CMK (cell line): Measurements from ENCODE around the gene PRKX.
"Not testable (repeated sequence)": the region's sequence is repeated elsewhere in the genome, so short reads cannot be mapped to it uniquely, and the experiment has no call there.

Source experiments
- DNase-seq: peaks from one replicate; pipeline ENCODE4 v3.0.0-alpha.2; 2010; ENCODE audit warnings: low read depth

Gene PRKX

GRCh38 chrX:3713225-3713936, at the start of gene PRKX:
TSS of gene PRKX (minus strand) at chrX:3713649. CDS start at chrX:3713253, 396 bp downstream.
- peak; percentile 14 for DNase-seq

GRCh38 chrX:3763111-3763510, 49.7 kb upstream of the PRKX start:
- DNase-seq: no peak

GRCh38 chrX:3757510-3758025, 44.1 kb upstream of the PRKX start:
- DNase-seq: no peak

GRCh38 chrX:3748052-3748559, 34.7 kb upstream of the PRKX start:
- no peak for DNase-seq

DNA sequence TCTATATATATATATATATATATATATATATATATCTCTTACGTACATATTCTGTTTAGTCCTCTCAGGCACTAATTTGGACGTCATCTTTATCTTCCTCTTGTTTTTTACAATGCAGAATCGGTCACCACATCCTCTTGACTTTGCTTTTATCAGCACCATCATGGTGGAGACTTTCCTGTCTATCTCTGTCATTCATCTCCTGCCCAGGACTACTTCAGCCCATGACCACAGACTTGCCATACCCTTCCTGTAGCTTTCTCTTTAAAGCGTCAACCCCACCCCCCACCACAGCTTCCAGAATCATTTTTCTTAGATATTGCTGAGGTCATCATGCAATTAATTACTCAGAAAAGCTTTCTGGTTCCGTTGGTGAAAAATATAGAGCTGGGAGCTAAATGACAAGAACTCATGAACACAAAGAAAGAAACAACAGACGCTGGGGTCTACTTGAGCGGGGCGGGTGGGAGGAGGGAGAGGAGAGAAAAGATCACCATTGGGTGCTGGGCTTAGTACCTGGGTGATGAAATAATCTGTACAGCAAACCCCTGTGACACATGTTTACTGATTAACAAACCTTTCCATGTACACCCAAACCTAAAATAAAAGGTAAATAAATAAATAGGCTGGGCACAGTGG, 30.5 kb upstream of the PRKX start:
- DNase-seq: peak; percentile 64

DNA sequence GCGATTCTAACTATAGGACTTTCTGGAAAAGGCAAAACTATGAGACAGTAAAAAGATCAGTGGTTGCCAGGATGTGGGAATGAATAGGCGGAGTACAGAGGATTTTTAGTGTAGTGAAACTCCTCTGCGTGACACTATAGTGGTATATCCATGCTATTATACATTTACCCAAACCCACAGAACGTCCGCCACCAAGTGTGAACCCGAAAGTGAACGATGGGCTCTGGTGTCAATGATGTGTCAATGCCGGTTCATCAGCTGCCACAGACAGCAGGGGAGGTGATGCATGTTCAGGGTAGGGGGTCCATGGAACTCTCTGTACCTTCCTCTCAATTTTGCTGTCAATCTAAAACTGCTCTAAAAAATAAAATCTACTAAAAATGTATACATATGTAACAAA, 27.5 kb upstream of the PRKX start:
- DNase-seq: not testable (repeated sequence)

- no peak for DNase-seq
These were observed 25.1 kb upstream of the PRKX start for GRCh38 chrX:3738509-3738908.

DNA sequence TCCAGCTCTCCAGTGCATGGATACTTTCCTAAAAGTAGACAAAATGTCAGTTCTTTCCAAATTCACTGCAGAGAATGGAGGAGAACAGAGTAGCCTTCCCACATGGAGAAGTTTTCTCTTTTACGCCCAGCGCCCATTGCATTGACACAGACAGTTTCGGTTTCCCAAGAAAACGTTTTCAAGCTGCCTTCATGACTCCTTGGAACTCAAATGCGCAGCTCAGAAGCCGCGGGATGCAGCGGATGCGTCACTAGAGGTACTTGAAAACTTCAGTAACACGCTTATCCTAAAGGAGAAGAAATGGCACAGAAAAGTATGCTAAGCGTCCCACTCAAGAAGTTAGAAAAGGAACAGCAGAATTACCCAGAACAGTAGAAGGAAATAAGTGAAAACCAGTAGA, 23.1 kb upstream of the PRKX start:
- not testable (repeated sequence) for DNase-seq

- not testable (repeated sequence) for DNase-seq
These were observed 22.4 kb upstream of the PRKX start for GRCh38 chrX:3735891-3736290.

GRCh38 chrX:3734456-3734855, 21.0 kb upstream of the PRKX start:
- DNase-seq: not testable (repeated sequence)

DNA sequence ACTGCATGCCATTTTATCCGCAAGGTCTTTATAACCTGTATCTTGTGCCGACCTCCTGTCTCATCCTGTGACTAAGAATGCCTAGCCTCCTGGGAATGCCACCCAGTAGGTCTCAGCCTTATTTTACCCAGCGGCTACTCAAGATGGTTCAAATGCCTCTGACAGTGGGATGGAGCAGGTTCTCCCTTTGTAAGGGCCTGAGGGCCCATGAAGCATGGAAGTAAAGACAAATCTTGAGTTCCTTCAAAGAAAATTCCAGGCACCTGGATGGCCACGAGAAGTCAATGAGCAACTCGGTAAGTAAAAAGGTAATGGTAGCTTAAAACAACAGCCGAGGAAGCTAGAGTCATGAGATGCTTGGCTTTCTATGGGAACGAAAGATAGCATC, 19.6 kb upstream of the PRKX start:
- DNase-seq: no peak

GRCh38 chrX:3732326-3733042, 19.0 kb upstream of the PRKX start:
- DNase-seq: not testable (repeated sequence)

DNA sequence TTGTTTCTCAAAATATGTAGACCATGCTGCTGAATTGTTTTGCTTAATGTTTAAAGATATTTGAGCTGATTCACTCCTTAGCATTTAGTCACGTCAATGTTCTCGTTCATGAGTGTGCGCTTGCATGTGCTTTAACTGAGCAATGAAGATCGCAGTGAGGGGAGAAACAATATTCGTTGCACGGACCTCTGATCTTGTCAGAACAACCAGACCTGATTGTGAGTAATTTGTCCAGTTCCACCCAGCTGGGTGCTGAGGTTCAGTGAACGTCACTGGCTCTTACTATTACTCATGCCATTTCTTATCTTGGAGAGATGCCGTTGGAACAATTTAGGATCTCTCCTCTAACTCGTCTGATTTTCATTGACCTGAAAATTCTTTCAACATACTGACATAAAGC, 15.0 kb upstream of the PRKX start:
- DNase-seq: no peak

- DNase-seq: not testable (repeated sequence)
These were observed 10.0 kb upstream of the PRKX start for GRCh38 chrX:3723460-3723859.

- no peak for DNase-seq
These were observed 4.4 kb upstream of the PRKX start for GRCh38 chrX:3717742-3718420.

DNA sequence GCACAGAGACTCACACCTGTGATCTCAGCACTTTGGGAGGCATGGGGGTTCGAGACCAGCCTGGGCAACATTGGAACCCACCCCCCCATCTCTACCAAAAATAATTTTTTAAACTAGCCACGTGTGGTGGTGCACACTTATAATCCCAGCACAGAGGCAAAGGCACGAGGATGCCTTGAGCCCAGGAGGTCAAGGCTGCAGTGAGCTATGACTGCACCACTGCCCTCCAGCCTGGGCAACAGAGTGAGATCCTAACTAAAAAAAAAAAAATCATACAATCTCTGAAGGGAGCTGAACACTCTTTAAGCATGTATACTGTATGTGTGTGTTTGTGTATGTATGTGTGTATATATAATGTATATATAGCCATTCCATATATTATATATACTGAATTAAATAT, 2.5 kb upstream of the PRKX start:
- DNase-seq: no peak

DNA sequence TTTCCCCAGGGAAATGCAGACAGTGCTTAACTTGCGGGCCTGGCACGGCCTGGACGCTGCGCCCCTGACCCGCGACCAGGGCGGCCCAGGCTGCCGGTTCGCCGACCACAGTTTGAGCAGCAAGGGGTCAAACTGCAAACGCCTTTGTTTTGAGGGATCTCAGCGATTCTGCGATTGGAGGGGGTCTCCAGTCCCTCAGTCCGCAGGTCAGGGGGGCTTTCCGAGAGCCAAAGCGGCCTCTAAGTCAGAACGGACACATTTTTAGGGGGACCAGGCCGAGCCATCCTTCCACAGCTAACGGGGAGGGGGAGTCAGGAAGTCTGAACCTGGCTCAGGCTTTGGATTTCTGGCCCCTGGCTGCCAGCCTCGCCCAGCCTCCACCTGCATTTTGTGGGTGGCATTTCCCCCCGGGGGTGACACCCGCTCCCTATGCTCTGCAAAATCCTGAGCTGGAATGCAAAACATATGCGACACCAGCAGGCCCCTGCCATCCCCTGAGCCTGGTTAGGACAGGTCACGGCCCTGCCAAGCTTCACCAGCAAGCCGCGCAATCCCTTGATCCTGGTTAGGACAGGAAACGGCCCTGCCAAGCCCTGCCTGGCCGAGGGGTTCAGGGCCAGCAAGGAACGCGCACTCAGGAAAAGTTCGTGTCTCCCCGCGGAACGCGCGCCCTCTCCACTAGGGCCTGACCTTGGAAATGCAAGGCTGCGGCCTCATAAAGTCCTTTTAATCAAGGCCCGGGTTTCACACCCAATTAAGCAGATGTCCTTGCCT, 1.4 kb upstream of the PRKX start:
- not testable (repeated sequence) for DNase-seq

DNA sequence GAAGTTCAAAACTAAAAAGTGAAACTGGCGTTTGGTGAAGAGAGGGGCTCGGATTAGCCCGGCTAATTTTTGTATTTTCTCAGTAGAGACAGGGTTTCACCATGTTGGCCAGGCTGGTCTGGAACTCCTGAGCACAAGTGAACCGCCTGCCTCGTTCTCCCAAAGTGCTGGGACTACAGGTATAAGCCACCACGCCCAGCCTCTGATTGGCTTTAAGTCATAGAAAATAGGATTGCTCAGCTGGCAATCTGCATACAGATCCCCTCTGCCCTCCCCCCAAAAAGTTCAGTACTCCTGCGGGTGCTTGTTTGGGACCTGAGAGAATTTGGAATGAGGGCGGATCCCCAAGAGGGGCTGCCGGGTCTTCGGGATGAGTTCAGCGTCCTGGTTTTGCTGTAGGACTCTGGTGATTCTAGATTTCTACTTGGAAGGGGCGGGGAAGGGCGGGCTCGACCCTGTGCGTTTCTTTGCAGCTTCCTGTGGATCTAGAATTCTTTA, 537 bp upstream of the PRKX start:
- no peak for DNase-seq

- no peak for DNase-seq
These were observed 602 bp downstream of the PRKX start for GRCh38 chrX:3712870-3713224.

- no peak for DNase-seq
These were observed 1.2 kb downstream of the PRKX start for GRCh38 chrX:3712051-3712869.
